Right atrium auricular region (tissue), 2 donors: ENCODE results near the gene BPIFB6. TPM values are rescaled to one million over a fixed set of nuclear protein-coding genes. Genes with fewer than 3 reads are reported as not detected.

ENCODE experiments used
- DNase-seq: peaks from one replicate; pipeline ENCODE4 v3.0.0-alpha.2; 2019; ENCODE audit warnings: low spot score
- H3K27ac ChIP-seq, 2 donors: fragments of 200-600 bp; sonication (generic); 1 replicate in 1 of 2; 2 replicates in 1 of 2; pipeline ENCODE4 v1.5.1; 2016 to 2019
- H3K27me3 ChIP-seq, 2 donors: fragments of 200-600 bp; sonication (generic); one replicate each; pipeline versions ENCODE4 v1.5.1 to v1.6.0; 2017 to 2019
- H3K36me3 ChIP-seq: fragments of 200-600 bp; sonication (generic); one replicate; pipeline ENCODE4 v1.5.1; 2016
- H3K4me1 ChIP-seq, 2 donors: fragments of 200-600 bp; sonication (generic); one replicate each; pipeline versions ENCODE4 v1.5.1 to v1.6.0; 2017 to 2019
- H3K4me3 ChIP-seq, 2 donors: fragments of 200-600 bp; sonication (generic); 1 replicate in 1 of 2; 2 replicates in 1 of 2; pipeline ENCODE4 v1.5.1; 2017 to 2019; ENCODE audit warnings: mild to moderate bottlenecking in 1 of 2, moderate library complexity in 1 of 2
- H3K9me3 ChIP-seq, 2 donors: fragments of 200-600 bp; sonication (generic); one replicate each; pipeline ENCODE4 v1.5.1; 2019
- total RNA-seq, 2 donors: library from RNA; depleted of rRNA; stranded (reverse); fragments of >200 nt; gene quantifications; one replicate each; pipeline ENCODE4 v1.1.0, GENCODE V29; 2016
- TF ChIP-seq, protein P1 (sequence below), 2 donors: fragments of 200-600 bp; sonication (generic); IDR thresholded peaks; one replicate each; pipeline ENCODE4 v1.5.1; 2019; ENCODE audit warnings: antibody characterized with exemption in 2 of 2

BPIFB6 gene
- total RNA-seq, 2 donors from 2014 or later = not detected

DNA sequence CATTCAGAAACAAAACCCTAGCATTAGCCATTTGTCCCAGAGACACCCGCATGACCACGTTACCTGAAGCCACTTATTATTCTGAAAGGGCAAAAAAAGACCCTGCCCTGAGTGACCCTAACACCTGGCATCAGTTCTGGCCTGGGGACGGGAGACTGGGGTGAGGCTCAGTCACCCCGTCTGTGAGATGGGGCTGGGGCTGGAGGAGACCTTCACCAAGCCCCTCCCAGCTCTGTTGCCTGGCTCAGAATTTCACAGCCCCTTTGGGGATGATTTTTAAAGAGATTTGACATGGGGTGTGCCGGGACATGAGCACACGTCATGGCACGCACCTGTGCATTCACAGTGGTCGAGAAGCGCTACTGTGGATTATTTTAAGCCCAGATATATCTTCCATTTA lies 1.4 kb upstream of the BPIFB6 start:
- H3K9me3 ChIP-seq = peaks cover 0 to 6% of the 10 kb centered on the region in 2 donors
- DNase-seq = no peak
- TF ChIP-seq, protein P1, sequence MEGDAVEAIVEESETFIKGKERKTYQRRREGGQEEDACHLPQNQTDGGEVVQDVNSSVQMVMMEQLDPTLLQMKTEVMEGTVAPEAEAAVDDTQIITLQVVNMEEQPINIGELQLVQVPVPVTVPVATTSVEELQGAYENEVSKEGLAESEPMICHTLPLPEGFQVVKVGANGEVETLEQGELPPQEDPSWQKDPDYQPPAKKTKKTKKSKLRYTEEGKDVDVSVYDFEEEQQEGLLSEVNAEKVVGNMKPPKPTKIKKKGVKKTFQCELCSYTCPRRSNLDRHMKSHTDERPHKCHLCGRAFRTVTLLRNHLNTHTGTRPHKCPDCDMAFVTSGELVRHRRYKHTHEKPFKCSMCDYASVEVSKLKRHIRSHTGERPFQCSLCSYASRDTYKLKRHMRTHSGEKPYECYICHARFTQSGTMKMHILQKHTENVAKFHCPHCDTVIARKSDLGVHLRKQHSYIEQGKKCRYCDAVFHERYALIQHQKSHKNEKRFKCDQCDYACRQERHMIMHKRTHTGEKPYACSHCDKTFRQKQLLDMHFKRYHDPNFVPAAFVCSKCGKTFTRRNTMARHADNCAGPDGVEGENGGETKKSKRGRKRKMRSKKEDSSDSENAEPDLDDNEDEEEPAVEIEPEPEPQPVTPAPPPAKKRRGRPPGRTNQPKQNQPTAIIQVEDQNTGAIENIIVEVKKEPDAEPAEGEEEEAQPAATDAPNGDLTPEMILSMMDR (IDR thresholded peaks at IDR 0.05) = no peak

DNA sequence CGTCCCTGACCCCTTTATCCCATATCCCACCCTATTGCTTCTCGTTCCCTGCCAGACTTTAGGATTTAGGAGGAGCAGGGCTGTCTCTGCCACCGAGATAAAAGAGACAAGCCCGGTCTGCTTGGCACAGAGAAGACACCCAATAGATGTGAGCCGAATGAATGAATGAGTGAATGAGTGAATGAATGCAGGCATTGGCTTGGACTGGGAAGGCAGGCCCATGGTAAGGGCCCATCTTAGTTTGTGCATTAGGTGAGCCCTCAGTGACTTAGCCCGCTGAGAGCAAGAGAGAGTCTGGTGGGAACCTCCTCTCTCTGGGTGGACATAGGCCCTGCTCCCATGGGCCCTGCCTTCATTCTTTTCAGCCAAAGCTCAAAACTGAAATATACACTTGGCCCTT lies 879 bp upstream of the BPIFB6 start:
- Histone ChIP-seq H3K9me3 (peaks cover 0 to 6% of the 10 kb centered on the region in 2 donors), H3K36me3 (no peaks in the 10 kb centered on the region), H3K4me3 (no peak overlapping the region), H3K4me1 (no peaks in the 10 kb centered on the region), H3K27me3 (no peaks in the 10 kb centered on the region), H3K27ac (no peak overlapping the region)
- TF ChIP-seq, protein P1 (IDR thresholded peaks at IDR 0.05) = no peak
- DNase-seq = no peak

More for the DNA sequence above, 1.4 kb upstream of the BPIFB6 start:
- H3K36me3 ChIP-seq = no peaks in the 10 kb centered on the region
- no peaks in the 10 kb centered on the region for H3K4me1 ChIP-seq
- no peak overlapping the region for H3K4me3 ChIP-seq
- H3K27ac ChIP-seq = no peak overlapping the region
- no peaks in the 10 kb centered on the region for H3K27me3 ChIP-seq

GRCh38 chr20:33032555-33032954 lies 1.1 kb downstream of the BPIFB6 start:
- H3K4me3 ChIP-seq = no peak overlapping the region
- no peak for DNase-seq
- H3K9me3 ChIP-seq = peaks cover 0 to 6% of the 10 kb centered on the region in 2 donors
- H3K27me3 ChIP-seq = no peaks in the 10 kb centered on the region
- TF ChIP-seq, protein P1 (IDR thresholded peaks at IDR 0.05) = no peak
- no peaks in the 10 kb centered on the region for H3K4me1 ChIP-seq
- no peak overlapping the region for H3K27ac ChIP-seq
- H3K36me3 ChIP-seq = no peaks in the 10 kb centered on the region

DNA sequence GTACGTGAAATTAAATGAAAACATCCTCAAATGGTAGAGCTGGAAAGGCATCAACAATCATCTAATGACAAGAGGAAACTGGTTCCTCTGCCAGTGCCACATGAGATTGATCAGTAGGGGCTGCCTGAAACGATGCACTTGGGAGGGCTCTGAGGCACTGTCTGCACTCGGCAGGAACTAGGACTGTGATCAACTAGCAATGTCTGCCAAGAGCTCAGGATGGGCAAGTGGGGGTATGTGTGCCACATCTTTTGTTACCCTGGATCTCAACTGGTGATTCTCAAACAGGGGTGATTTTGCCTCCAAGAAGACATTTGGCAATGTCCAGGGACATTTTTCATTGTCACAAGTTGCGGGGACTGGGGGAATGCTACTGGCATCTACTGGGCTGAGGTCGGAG lies 1.9 kb downstream of the BPIFB6 start:
- Histone ChIP-seq H3K9me3 (peaks cover 0 to 6% of the 10 kb centered on the region in 2 donors), H3K36me3 (no peaks in the 10 kb centered on the region), H3K4me3 (no peak overlapping the region), H3K27ac (no peak overlapping the region), H3K27me3 (no peaks in the 10 kb centered on the region), H3K4me1 (no peaks in the 10 kb centered on the region)
- DNase-seq = no peak
- TF ChIP-seq, protein P1 (IDR thresholded peaks at IDR 0.05) = no peak

- no peaks in the 10 kb centered on the region for H3K27me3 ChIP-seq
- no peaks in the 10 kb centered on the region for H3K4me1 ChIP-seq
- no peak overlapping the region for H3K4me3 ChIP-seq
- TF ChIP-seq, protein P1 (IDR thresholded peaks at IDR 0.05) = no peak
- DNase-seq = no peak
- no peaks in the 10 kb centered on the region for H3K36me3 ChIP-seq
- H3K27ac ChIP-seq = no peak overlapping the region
- H3K9me3 ChIP-seq = peaks cover 0 to 6% of the 10 kb centered on the region in 2 donors
Observed at GRCh38 chr20:33034115-33034514, 2.7 kb downstream of the BPIFB6 start.

GRCh38 chr20:33034901-33035492 lies 3.5 kb downstream of the BPIFB6 start:
- no peak for DNase-seq
- no peaks in the 10 kb centered on the region for H3K4me1 ChIP-seq
- TF ChIP-seq, protein P1 (IDR thresholded peaks at IDR 0.05) = no peak
- H3K27me3 ChIP-seq = no peaks in the 10 kb centered on the region
- H3K27ac ChIP-seq = no peak overlapping the region
- H3K36me3 ChIP-seq = no peaks in the 10 kb centered on the region
- H3K9me3 ChIP-seq = peaks cover 0 to 6% of the 10 kb centered on the region in 2 donors
- H3K4me3 ChIP-seq = no peak overlapping the region
